HEK293 (cell line): ENCODE measurements around the gene SAE1.

Experiments used
- EGR2 ChIP-seq: fragments of 450-650 bp; formaldehyde crosslinking; IDR thresholded peaks from 2 replicates; pipeline ENCODE4 v1.5.1; 2016; ENCODE audit warnings: low read depth, missing biosample characterization, missing genetic modification characterization
- HOXC10 ChIP-seq: sonication (generic); formaldehyde crosslinking; IDR thresholded peaks from 2 replicates; pipeline ENCODE4 v1.8.1; 2023; ENCODE audit warnings: mild to moderate bottlenecking, missing genetic modification reagents
- KLF16 ChIP-seq: fragments of 450-650 bp; formaldehyde crosslinking; IDR thresholded peaks from 2 replicates; pipeline ENCODE4 v1.5.1; 2017; ENCODE audit warnings: missing biosample characterization, missing genetic modification characterization
- MEIS1 ChIP-seq: sonication (generic); formaldehyde crosslinking; IDR thresholded peaks from 2 replicates; pipeline ENCODE4 v1.8.1; 2022; ENCODE audit warnings: missing genetic modification reagents, mild to moderate bottlenecking, borderline replicate concordance
- MYNN ChIP-seq: fragments of 450-650 bp; formaldehyde crosslinking; IDR thresholded peaks from 2 replicates; pipeline ENCODE4 v1.5.1; 2016; ENCODE audit warnings: missing biosample characterization, missing genetic modification characterization, borderline replicate concordance
- MZF1 ChIP-seq: fragments of 450-650 bp; formaldehyde crosslinking; IDR thresholded peaks from 2 replicates; pipeline ENCODE4 v1.5.1; 2017; ENCODE audit warnings: missing biosample characterization, missing genetic modification characterization, borderline replicate concordance
- OVOL3 ChIP-seq: fragments of 450-650 bp; formaldehyde crosslinking; IDR thresholded peaks from 2 replicates; pipeline ENCODE4 v1.5.1; 2016; ENCODE audit warnings: missing biosample characterization, missing genetic modification characterization
- SP7 ChIP-seq: fragments of 450-650 bp; formaldehyde crosslinking; IDR thresholded peaks from 2 replicates; pipeline ENCODE4 v1.5.1; 2016; ENCODE audit warnings: missing biosample characterization, missing genetic modification characterization
- TCF7L2 ChIP-seq: IDR thresholded peaks from 2 replicates; pipeline ENCODE4 v1.6.1; 2011; ENCODE audit warnings: low read depth, mild to moderate bottlenecking, inconsistent platforms, low read length, moderate library complexity, borderline replicate concordance
- ZNF132 ChIP-seq: fragments of 450-650 bp; formaldehyde crosslinking; IDR thresholded peaks from 2 replicates; pipeline ENCODE4 v1.5.1; 2017; ENCODE audit warnings: missing biosample characterization, missing genetic modification characterization, borderline replicate concordance
- ZNF184 ChIP-seq: fragments of 450-650 bp; IDR thresholded peaks from 2 replicates; pipeline ENCODE4 v1.5.1; 2018; ENCODE audit warnings: missing biosample characterization, mild to moderate bottlenecking, missing genetic modification characterization
- ZNF324 ChIP-seq: fragments of 450-650 bp; formaldehyde crosslinking; IDR thresholded peaks from 2 replicates; pipeline ENCODE4 v1.5.1; 2016; ENCODE audit warnings: missing biosample characterization, missing genetic modification characterization
- ZNF521 ChIP-seq: fragments of 450-650 bp; formaldehyde crosslinking; IDR thresholded peaks from 2 replicates; pipeline ENCODE4 v1.5.1; 2017; ENCODE audit warnings: missing biosample characterization, mild to moderate bottlenecking, missing genetic modification characterization
- ZNF530 ChIP-seq: fragments of 450-650 bp; formaldehyde crosslinking; IDR thresholded peaks from 2 replicates; pipeline ENCODE4 v1.5.1; 2016; ENCODE audit warnings: low read depth, missing biosample characterization, missing genetic modification characterization
- ZNF558 ChIP-seq: fragments of 450-650 bp; formaldehyde crosslinking; IDR thresholded peaks from 2 replicates; pipeline ENCODE4 v1.5.1; 2016; ENCODE audit warnings: missing biosample characterization, missing genetic modification characterization
- ZNF560 ChIP-seq: fragments of 450-650 bp; formaldehyde crosslinking; IDR thresholded peaks from 2 replicates; pipeline ENCODE4 v1.5.1; 2017; ENCODE audit warnings: missing biosample characterization, missing genetic modification characterization, borderline replicate concordance
- ZNF660 ChIP-seq: fragments of 450-650 bp; IDR thresholded peaks from 2 replicates; pipeline ENCODE4 v1.5.1; 2018; ENCODE audit warnings: missing biosample characterization, mild to moderate bottlenecking, missing genetic modification characterization
- ZNF768 ChIP-seq: fragments of 450-650 bp; formaldehyde crosslinking; IDR thresholded peaks from 2 replicates; pipeline ENCODE4 v1.5.1; 2018; ENCODE audit warnings: missing biosample characterization, mild to moderate bottlenecking, missing genetic modification characterization
- ZNF792 ChIP-seq: fragments of 450-650 bp; formaldehyde crosslinking; IDR thresholded peaks from 2 replicates; pipeline ENCODE4 v1.5.1; 2016; ENCODE audit warnings: missing biosample characterization, missing genetic modification characterization
- ZSCAN23 ChIP-seq: fragments of 450-650 bp; formaldehyde crosslinking; IDR thresholded peaks from 2 replicates; pipeline ENCODE4 v1.5.1; 2016; ENCODE audit warnings: missing biosample characterization, missing genetic modification characterization
- TF ChIP-seq, protein P1 (sequence below): fragments of 450-650 bp; formaldehyde crosslinking; IDR thresholded peaks from 2 replicates; pipeline ENCODE4 v1.5.1; 2016; ENCODE audit warnings: missing biosample characterization, missing genetic modification characterization
- TF ChIP-seq, protein P2 (sequence below): fragments of 450-650 bp; formaldehyde crosslinking; IDR thresholded peaks from 2 replicates; pipeline ENCODE4 v1.5.1; 2016; ENCODE audit warnings: missing biosample characterization, missing genetic modification characterization, borderline replicate concordance
- TF ChIP-seq, protein P3 (sequence below): fragments of 450-650 bp; formaldehyde crosslinking; IDR thresholded peaks from 2 replicates; pipeline ENCODE4 v1.5.1; 2016; ENCODE audit warnings: missing biosample characterization, missing genetic modification characterization
- TF ChIP-seq, protein P4 (sequence below): fragments of 450-650 bp; formaldehyde crosslinking; IDR thresholded peaks from 2 replicates; pipeline ENCODE4 v1.5.1; 2017; ENCODE audit warnings: missing biosample characterization, mild to moderate bottlenecking, missing genetic modification characterization, moderate library complexity
- TF ChIP-seq, protein P5 (sequence below): fragments of 450-650 bp; formaldehyde crosslinking; IDR thresholded peaks from 2 replicates; pipeline ENCODE4 v1.5.1; 2016; ENCODE audit warnings: missing biosample characterization, missing genetic modification characterization
- TF ChIP-seq, protein P6 (sequence below): IDR thresholded peaks from 2 replicates; pipeline ENCODE4 v1.6.1; 2011; ENCODE audit warnings: mild to moderate bottlenecking, low read depth, low read length, borderline replicate concordance

The SAE1 gene

DNA sequence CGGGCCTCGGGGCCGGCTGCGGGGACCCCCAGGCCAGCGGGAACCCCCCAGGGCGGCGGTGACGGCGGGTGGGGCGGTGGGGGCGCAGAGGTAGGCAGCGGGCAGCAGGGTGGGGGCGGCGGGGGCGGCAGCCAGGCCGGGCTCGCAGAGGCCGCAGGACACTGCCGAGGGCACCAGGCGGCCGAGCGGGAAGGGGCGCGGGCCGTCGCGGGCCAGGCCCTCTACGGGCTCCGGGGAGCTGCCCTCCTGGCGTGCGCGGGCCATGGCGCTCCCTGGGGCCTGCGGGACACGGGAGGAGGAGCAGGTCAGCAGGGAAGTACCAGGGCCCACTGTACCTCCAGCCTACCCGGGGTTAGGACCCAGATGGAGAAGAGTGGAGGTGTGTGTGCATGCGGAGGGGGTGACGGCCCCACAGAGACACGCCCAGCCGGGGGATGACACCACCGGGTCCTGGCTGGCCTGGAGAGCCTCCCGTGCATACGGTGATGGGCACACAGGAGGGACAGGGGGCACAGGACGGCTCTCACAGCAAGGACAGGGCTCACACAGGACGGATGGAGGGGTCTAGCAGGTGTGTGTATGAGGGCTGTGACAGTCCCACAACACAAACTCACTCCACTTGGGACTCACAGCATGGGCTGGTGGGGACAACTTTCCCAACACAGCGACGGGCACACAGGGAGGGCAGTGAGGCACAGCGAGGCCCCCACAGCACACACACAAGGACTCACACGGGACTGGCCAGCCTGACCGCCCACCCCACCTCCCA is 97.7 kb downstream of the SAE1 start (continued):
- TF ChIP-seq, protein P1, sequence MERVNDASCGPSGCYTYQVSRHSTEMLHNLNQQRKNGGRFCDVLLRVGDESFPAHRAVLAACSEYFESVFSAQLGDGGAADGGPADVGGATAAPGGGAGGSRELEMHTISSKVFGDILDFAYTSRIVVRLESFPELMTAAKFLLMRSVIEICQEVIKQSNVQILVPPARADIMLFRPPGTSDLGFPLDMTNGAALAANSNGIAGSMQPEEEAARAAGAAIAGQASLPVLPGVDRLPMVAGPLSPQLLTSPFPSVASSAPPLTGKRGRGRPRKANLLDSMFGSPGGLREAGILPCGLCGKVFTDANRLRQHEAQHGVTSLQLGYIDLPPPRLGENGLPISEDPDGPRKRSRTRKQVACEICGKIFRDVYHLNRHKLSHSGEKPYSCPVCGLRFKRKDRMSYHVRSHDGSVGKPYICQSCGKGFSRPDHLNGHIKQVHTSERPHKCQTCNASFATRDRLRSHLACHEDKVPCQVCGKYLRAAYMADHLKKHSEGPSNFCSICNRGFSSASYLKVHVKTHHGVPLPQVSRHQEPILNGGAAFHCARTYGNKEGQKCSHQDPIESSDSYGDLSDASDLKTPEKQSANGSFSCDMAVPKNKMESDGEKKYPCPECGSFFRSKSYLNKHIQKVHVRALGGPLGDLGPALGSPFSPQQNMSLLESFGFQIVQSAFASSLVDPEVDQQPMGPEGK (tag by site-specific recombination), result peak; percentile 77; the same call in 1 of the 2 replicates
- TF ChIP-seq MEIS1, result no peak
- TF ChIP-seq, protein P2, sequence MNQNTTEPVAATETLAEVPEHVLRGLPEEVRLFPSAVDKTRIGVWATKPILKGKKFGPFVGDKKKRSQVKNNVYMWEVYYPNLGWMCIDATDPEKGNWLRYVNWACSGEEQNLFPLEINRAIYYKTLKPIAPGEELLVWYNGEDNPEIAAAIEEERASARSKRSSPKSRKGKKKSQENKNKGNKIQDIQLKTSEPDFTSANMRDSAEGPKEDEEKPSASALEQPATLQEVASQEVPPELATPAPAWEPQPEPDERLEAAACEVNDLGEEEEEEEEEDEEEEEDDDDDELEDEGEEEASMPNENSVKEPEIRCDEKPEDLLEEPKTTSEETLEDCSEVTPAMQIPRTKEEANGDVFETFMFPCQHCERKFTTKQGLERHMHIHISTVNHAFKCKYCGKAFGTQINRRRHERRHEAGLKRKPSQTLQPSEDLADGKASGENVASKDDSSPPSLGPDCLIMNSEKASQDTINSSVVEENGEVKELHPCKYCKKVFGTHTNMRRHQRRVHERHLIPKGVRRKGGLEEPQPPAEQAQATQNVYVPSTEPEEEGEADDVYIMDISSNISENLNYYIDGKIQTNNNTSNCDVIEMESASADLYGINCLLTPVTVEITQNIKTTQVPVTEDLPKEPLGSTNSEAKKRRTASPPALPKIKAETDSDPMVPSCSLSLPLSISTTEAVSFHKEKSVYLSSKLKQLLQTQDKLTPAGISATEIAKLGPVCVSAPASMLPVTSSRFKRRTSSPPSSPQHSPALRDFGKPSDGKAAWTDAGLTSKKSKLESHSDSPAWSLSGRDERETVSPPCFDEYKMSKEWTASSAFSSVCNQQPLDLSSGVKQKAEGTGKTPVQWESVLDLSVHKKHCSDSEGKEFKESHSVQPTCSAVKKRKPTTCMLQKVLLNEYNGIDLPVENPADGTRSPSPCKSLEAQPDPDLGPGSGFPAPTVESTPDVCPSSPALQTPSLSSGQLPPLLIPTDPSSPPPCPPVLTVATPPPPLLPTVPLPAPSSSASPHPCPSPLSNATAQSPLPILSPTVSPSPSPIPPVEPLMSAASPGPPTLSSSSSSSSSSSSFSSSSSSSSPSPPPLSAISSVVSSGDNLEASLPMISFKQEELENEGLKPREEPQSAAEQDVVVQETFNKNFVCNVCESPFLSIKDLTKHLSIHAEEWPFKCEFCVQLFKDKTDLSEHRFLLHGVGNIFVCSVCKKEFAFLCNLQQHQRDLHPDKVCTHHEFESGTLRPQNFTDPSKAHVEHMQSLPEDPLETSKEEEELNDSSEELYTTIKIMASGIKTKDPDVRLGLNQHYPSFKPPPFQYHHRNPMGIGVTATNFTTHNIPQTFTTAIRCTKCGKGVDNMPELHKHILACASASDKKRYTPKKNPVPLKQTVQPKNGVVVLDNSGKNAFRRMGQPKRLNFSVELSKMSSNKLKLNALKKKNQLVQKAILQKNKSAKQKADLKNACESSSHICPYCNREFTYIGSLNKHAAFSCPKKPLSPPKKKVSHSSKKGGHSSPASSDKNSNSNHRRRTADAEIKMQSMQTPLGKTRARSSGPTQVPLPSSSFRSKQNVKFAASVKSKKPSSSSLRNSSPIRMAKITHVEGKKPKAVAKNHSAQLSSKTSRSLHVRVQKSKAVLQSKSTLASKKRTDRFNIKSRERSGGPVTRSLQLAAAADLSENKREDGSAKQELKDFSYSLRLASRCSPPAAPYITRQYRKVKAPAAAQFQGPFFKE (tag by site-specific recombination), result no peak
- TF ChIP-seq ZNF530 (tag by site-specific recombination), result no peak
- TF ChIP-seq, protein P3, sequence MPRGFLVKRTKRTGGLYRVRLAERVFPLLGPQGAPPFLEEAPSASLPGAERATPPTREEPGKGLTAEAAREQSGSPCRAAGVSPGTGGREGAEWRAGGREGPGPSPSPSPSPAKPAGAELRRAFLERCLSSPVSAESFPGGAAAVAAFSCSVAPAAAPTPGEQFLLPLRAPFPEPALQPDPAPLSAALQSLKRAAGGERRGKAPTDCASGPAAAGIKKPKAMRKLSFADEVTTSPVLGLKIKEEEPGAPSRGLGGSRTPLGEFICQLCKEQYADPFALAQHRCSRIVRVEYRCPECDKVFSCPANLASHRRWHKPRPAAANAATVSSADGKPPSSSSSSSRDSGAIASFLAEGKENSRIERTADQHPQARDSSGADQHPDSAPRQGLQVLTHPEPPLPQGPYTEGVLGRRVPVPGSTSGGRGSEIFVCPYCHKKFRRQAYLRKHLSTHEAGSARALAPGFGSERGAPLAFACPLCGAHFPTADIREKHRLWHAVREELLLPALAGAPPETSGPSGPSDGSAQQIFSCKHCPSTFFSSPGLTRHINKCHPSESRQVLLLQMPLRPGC (tag by site-specific recombination), result 0 out of 2 replicates have a peak, but pooled peaks have one; percentile 19
- no peak for TF ChIP-seq ZNF768
- TF ChIP-seq, protein P4, sequence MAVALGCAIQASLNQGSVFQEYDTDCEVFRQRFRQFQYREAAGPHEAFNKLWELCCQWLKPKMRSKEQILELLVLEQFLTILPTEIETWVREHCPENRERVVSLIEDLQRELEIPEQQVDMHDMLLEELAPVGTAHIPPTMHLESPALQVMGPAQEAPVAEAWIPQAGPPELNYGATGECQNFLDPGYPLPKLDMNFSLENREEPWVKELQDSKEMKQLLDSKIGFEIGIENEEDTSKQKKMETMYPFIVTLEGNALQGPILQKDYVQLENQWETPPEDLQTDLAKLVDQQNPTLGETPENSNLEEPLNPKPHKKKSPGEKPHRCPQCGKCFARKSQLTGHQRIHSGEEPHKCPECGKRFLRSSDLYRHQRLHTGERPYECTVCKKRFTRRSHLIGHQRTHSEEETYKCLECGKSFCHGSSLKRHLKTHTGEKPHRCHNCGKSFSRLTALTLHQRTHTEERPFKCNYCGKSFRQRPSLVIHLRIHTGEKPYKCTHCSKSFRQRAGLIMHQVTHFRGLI (tag by site-specific recombination), result peak; percentile 87
- TF ChIP-seq TCF7L2, result no peak
- no peak for TF ChIP-seq MZF1 (tag by site-specific recombination)
- TF ChIP-seq ZNF132, result no peak
- no peak for TF ChIP-seq KLF16 (tag by site-specific recombination)
- peak; percentile 62; the same call in 1 of the 2 replicates for TF ChIP-seq HOXC10 (CRISPR knock-in tag)
- TF ChIP-seq, protein P5, sequence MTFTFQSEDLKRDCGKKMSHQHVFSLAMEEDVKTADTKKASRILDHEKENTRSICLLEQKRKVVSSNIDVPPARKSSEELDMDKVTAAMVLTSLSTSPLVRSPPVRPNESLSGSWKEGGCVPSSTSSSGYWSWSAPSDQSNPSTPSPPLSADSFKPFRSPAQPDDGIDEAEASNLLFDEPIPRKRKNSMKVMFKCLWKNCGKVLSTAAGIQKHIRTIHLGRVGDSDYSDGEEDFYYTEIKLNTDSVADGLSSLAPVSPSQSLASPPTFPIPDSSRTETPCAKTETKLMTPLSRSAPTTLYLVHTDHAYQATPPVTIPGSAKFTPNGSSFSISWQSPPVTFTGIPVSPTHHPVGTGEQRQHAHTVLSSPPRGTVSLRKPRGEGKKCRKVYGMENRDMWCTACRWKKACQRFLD (tag by site-specific recombination), result no peak
- TF ChIP-seq EGR2, result no peak
- TF ChIP-seq ZNF660 (tag by site-specific recombination), result no peak
- TF ChIP-seq ZNF521, result no peak
- TF ChIP-seq, protein P6, sequence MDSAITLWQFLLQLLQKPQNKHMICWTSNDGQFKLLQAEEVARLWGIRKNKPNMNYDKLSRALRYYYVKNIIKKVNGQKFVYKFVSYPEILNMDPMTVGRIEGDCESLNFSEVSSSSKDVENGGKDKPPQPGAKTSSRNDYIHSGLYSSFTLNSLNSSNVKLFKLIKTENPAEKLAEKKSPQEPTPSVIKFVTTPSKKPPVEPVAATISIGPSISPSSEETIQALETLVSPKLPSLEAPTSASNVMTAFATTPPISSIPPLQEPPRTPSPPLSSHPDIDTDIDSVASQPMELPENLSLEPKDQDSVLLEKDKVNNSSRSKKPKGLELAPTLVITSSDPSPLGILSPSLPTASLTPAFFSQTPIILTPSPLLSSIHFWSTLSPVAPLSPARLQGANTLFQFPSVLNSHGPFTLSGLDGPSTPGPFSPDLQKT, result no peak
- TF ChIP-seq SP7 (tag by site-specific recombination), result 0 out of 2 replicates have a peak, but pooled peaks have one; percentile 9
- TF ChIP-seq ZNF558, result no peak
- TF ChIP-seq ZNF792, result no peak
- no peak for TF ChIP-seq ZNF324 (tag by site-specific recombination)
- TF ChIP-seq OVOL3 (tag by site-specific recombination), result no peak
- no peak for TF ChIP-seq MYNN
- no peak for TF ChIP-seq ZNF560 (tag by site-specific recombination)
- no peak for TF ChIP-seq ZNF184 (tag by site-specific recombination)
- no peak for TF ChIP-seq ZSCAN23
